HG02884 (cell line): ENCODE measurements around the gene ECE2.

ENCODE experiments used
- ATAC-seq: cut with Tn5 transposase; IDR thresholded peaks from one replicate; pipeline ENCODE4 v1.9.1; 2021; ENCODE audit warnings: mild to moderate bottlenecking, moderate library complexity; ENCODE audit not compliant: unreplicated experiment

The ECE2 gene

GRCh38 chr3:184308744-184309143 is 32.9 kb downstream of the ECE2 start:
- no peak for ATAC-seq

- no peak for ATAC-seq
Observed at GRCh38 chr3:184311633-184312032, 35.8 kb downstream of the ECE2 start.

GRCh38 chr3:184314363-184314699 is 38.5 kb downstream of the ECE2 start, which contains the start of gene EIF4G1:
EIF4G1 (plus strand) TSS chr3:184314606; CDS start chr3:184315797, 1,191 bp downstream.
- ATAC-seq, result peak; percentile 88

GRCh38 chr3:184314700-184315542 is 39.1 kb downstream of the ECE2 start:
- peak; percentile 29 for ATAC-seq

- ATAC-seq, result no peak
Observed at GRCh38 chr3:184315543-184315867, 39.7 kb downstream of the ECE2 start.

- ATAC-seq, result no peak
Observed at GRCh38 chr3:184315871-184316661, 40.2 kb downstream of the ECE2 start.

GRCh38 chr3:184316792-184317191 is 41.0 kb downstream of the ECE2 start:
- ATAC-seq, result no peak

- ATAC-seq, result no peak
Observed at GRCh38 chr3:184317201-184317600, 41.4 kb downstream of the ECE2 start.

GRCh38 chr3:184320104-184320445 is 44.3 kb downstream of the ECE2 start:
- no peak for ATAC-seq

- ATAC-seq, result no peak
Observed at GRCh38 chr3:184321666-184322065, 45.8 kb downstream of the ECE2 start.

GRCh38 chr3:184322731-184323487 is 47.1 kb downstream of the ECE2 start:
- no peak for ATAC-seq

GRCh38 chr3:184323696-184324095 is 47.9 kb downstream of the ECE2 start:
- no peak for ATAC-seq

- ATAC-seq, result no peak
Observed at GRCh38 chr3:184325269-184325668, 49.4 kb downstream of the ECE2 start.

GRCh38 chr3:184325715-184326369 is 50.0 kb downstream of the ECE2 start:
- no peak for ATAC-seq

GRCh38 chr3:184327171-184327570 is 51.3 kb downstream of the ECE2 start:
- no peak for ATAC-seq

- ATAC-seq, result no peak
Observed at GRCh38 chr3:184328516-184328915, 52.7 kb downstream of the ECE2 start.

- ATAC-seq, result no peak
Observed at GRCh38 chr3:184332370-184333090, 56.7 kb downstream of the ECE2 start.

GRCh38 chr3:184333190-184333589 is 57.4 kb downstream of the ECE2 start:
- no peak for ATAC-seq

- no peak for ATAC-seq
Observed at GRCh38 chr3:184333700-184334099, 57.9 kb downstream of the ECE2 start.

GRCh38 chr3:184334470-184335158 is 58.8 kb downstream of the ECE2 start:
- no peak for ATAC-seq
